HUES6 (cell line): Measurements from ENCODE around the gene SERPINB1.
A peak's percentile ranks its signal among the peaks of the same experiment; 100 is the strongest.
"Not testable (repeated sequence)": the region's sequence is repeated elsewhere in the genome, so short reads cannot be mapped to it uniquely, and the experiment has no call there.

Experiments
- H3K27ac ChIP-seq: 2 replicates; pipeline ENCODE4 v1.7.0; 2013; ENCODE audit warnings: low read depth, mild to moderate bottlenecking, low read length, inconsistent platforms
- H3K27me3 ChIP-seq: 2 replicates; pipeline ENCODE4 v1.6.1; 2013; ENCODE audit warnings: low read length; ENCODE audit not compliant: control insufficient read depth, insufficient read depth
- H3K36me3 ChIP-seq: 2 replicates; pipeline ENCODE4 v1.6.1; 2013; ENCODE audit warnings: low read length; ENCODE audit not compliant: control insufficient read depth, insufficient read depth
- H3K4me1 ChIP-seq: 2 replicates; pipeline ENCODE4 v1.6.1; 2013; ENCODE audit warnings: low read length; ENCODE audit not compliant: control insufficient read depth, insufficient read depth
- H3K4me3 ChIP-seq: 2 replicates; pipeline ENCODE4 v1.5.1; 2013; ENCODE audit warnings: low read depth, low read length
- H3K9ac ChIP-seq: one replicate; pipeline ENCODE4 v1.6.1; 2013; ENCODE audit warnings: mild to moderate bottlenecking, low read length
- H3K9me3 ChIP-seq: 2 replicates; pipeline ENCODE4 v1.6.1; 2013; ENCODE audit warnings: low read depth, low read length; ENCODE audit not compliant: control insufficient read depth, insufficient read depth

Gene SERPINB1

DNA sequence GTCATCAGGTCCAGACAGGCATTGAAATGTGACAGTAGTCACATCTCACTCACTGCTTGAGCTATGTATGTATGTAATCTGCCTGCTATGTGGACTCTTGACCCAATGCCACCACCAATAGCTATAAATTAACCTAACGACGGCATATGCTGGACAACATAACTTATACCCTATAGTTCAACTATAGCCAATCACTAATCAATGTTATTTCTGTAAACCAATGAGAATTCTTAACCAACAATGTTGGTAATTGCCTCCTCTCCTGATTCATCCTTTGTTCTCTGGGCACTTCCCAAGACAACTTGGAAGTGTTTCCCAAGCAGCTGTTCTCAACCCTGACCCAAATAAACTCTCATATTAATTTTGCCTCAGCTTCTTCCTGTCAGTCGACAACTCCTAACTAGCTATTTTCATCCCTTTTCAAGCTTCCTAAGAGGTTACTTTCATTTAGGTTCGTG lies 24.1 kb upstream of the SERPINB1 start:
- peak overlapping the region; percentile 49 for H3K27ac ChIP-seq
- no peaks in the 10 kb centered on the region for H3K36me3 ChIP-seq
- H3K4me3 ChIP-seq = peak overlapping the region; percentile 35
- H3K9ac ChIP-seq = peak overlapping the region; percentile 37
- no peaks in the 10 kb centered on the region for H3K9me3 ChIP-seq
- peaks cover 51% of the 10 kb centered on the region for H3K4me1 ChIP-seq
- H3K27me3 ChIP-seq = no peaks in the 10 kb centered on the region

DNA sequence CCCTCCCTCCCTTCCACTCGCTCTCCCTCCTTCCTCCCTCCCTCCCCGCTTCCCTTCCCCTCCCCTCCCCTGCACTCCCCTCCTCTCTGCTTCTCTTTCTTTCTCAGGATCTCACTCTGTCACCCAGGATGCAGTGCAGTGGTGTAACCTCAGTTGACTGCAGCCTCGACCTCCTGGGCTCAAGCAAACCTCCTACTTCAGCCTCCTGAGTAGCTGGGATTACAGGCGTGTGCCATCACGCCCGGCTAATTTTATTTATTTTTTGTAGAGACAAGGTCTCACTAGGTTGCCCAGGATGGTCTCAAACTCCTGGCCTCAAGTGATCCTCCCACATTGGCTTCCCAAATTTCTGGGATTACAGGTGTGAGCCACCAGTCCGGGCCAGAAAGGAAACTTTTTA lies 23.6 kb upstream of the SERPINB1 start:
- Histone ChIP-seq H3K4me3 (no peak overlapping the region), H3K9me3 (no peaks in the 10 kb centered on the region), H3K36me3 (no peaks in the 10 kb centered on the region), H3K27me3 (no peaks in the 10 kb centered on the region), H3K27ac (peak overlapping the region; percentile 49), H3K4me1 (peaks cover 51% of the 10 kb centered on the region), H3K9ac (peak overlapping the region; percentile 37)

DNA sequence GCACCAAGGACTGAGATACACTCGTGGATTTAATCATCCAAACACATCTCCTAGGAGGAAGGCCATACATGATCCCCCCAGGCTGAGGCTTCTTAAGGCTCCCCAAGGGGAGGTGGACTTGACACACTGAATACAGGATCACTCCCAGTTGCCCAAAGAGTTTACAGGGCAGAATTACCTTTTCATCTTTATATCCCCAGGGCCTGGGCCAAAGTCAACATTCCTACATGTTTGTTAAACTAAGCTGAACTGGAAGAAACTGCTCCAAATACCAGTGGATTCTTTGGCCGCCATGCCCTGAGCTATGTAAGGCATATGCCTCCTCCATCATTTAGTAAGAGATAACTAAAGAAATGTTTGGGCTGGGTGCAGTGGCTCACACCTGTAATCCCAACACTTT lies 22.2 kb upstream of the SERPINB1 start:
- Histone ChIP-seq H3K9me3 (no peaks in the 10 kb centered on the region), H3K27ac (no peak overlapping the region), H3K9ac (no peak overlapping the region)

DNA sequence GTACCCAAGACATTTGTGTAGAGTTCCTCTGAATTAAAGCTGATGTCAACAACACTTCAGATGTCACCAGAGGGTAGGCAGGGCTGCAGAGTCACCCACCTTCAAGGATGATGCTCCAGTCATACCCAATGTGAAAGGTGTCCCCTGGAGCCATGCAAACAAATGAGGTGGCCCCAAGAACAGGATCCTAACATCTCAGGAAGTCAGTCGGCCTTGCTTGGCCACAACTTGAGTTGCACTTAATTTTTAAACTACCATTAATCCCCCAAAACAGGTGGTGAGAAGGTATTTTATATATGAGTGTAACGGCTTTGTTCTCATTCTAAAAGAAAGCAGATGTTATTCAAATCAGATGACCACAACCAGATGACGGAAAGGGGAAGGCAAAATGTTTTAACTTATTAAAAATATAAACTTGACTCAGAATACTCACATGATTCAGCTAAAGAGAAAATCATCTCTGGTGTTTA lies 21.1 kb upstream of the SERPINB1 start:
- no peak overlapping the region for H3K27ac ChIP-seq
- peaks cover 50% of the 10 kb centered on the region for H3K4me1 ChIP-seq

More for the DNA sequence above, 22.2 kb upstream of the SERPINB1 start:
- Histone ChIP-seq H3K4me1 (peaks cover 49% of the 10 kb centered on the region), H3K4me3 (no peak overlapping the region), H3K27me3 (no peaks in the 10 kb centered on the region), H3K36me3 (no peaks in the 10 kb centered on the region)

DNA sequence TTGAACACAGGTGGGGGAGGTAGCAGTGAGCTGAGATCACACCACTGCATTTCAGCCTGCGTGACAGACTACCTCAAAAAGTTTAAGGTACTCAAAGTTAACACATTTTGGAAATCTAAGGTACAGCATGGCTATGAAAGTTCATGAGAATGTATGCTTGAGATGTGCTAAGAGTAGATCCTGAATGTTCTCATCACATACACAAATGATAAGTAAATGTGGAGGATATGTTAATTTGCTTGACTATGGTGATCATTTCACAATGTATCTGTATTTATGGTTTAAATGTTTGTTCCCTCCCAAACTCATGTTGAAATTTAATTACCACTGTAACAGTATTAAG lies 20.1 kb upstream of the SERPINB1 start:
- no peaks in the 10 kb centered on the region for H3K36me3 ChIP-seq
- H3K4me3 ChIP-seq = no peak overlapping the region
- H3K9ac ChIP-seq = no peak overlapping the region
- no peak overlapping the region for H3K27ac ChIP-seq
- no peaks in the 10 kb centered on the region for H3K27me3 ChIP-seq
- H3K9me3 ChIP-seq = no peaks in the 10 kb centered on the region
- peaks cover 56% of the 10 kb centered on the region for H3K4me1 ChIP-seq

More for the DNA sequence above, 21.1 kb upstream of the SERPINB1 start:
- H3K9ac ChIP-seq = no peak overlapping the region
- no peaks in the 10 kb centered on the region for H3K36me3 ChIP-seq
- no peak overlapping the region for H3K4me3 ChIP-seq
- no peaks in the 10 kb centered on the region for H3K27me3 ChIP-seq
- no peaks in the 10 kb centered on the region for H3K9me3 ChIP-seq

DNA sequence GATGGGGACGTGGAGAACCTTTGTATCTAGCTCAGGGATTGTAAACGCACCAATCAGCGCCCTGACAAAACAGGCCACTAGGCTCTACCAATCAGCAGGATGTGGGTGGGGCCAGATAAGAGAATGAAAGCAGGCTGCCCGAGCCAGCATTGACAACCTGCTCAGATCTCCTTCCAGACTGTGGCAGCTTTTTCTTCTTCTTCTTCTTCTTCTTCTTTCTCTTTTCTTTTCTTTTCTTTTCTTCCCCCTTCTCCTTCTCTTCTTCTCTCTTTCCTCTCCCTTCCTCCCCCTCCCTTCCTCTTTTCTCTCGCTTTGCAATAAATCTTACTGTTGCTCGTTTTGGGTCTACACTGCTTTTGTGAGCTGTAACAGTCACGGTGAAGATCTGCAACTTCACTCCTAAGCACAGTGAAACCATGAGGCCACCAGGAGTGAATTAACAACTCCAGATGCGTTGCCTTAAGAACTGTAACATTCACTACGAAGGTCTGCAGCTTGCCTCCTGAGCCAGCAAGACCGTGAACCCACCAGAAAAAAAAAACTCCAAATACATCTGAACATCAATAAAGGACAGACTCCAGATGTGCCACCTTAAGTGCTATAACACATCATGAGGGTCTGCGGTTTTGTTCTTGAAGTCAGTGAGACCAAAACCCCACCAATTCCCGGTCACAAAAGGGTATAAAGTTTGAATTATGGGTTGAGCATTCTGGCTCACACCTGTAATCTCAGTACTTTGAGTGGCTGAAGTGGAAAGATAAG lies 19.6 kb upstream of the SERPINB1 start:
- Histone ChIP-seq H3K9me3 (no peaks in the 10 kb centered on the region), H3K27me3 (no peaks in the 10 kb centered on the region), H3K4me1 (peaks cover 50% of the 10 kb centered on the region), H3K36me3 (no peaks in the 10 kb centered on the region), H3K4me3 (no peak overlapping the region), H3K9ac (no peak overlapping the region), H3K27ac (no peak overlapping the region)

DNA sequence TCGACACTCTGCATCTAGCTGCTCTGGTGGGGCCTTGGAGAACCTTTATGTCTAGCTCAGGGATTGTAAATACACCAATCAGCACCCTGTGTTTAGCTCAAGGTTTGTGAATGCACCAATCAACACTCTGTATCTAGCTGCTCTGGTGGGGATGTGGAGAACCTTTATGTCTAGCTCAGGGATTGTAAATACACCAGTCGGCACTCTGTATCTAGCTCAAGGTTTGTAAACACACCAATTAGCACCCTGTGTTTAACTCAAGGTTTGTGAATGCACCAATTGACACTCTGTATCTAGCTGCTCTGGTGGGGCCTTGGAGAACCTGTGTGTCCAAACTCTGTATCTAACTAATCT lies 19.0 kb upstream of the SERPINB1 start:
- not testable (repeated sequence) for H3K27me3 ChIP-seq, H3K27ac ChIP-seq, H3K9me3 ChIP-seq, H3K36me3 ChIP-seq, H3K9ac ChIP-seq, H3K4me3 ChIP-seq
- peaks cover 45% of the 10 kb centered on the region for H3K4me1 ChIP-seq

DNA sequence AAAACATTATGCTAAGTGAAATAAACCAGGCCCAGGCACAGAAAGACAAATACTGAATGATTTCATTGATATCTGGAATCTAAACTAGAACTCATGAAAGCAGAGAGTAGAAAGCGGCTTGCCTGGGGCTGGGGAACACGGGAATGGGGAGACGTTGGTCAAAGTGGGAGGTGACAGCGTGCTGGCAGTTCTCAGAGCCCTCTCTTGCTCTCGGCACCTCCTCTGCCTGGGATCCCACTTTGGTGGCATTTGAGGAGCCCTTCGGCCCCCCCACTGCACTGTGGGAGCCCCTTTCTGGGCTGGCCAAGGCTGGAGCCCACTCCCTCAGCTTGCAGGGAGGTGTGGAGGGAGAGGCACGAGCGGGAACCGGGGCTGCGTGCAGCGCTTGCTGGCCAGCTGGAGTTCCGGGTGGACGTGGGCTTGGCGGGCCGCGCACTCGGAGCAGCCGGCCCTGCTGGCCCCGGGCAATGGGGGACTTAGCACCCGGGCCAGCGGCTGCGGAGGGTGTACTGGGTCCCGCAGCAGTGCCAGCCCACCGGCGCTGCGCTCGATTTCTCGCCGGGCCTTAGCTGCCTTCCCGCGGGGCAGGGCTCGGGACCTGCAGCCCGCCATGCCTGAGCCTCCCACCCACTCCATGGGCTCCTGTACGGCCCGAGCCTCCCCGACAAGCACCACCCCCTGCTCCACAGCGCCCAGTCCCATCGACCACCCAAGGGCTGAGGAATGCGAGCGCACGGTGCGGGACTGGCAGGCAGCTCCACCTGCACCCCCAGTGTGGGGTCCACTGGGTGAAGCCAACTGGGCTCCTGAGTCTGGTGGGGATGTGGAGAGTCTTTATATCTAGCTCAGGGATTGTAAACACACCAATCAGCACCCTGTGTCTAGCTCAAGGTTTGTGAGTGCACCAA lies 18.4 kb upstream of the SERPINB1 start:
- H3K27me3 ChIP-seq, H3K36me3 ChIP-seq, H3K9ac ChIP-seq, H3K27ac ChIP-seq, H3K9me3 ChIP-seq, H3K4me3 ChIP-seq: not testable (repeated sequence)
- peaks cover 45% of the 10 kb centered on the region for H3K4me1 ChIP-seq

DNA sequence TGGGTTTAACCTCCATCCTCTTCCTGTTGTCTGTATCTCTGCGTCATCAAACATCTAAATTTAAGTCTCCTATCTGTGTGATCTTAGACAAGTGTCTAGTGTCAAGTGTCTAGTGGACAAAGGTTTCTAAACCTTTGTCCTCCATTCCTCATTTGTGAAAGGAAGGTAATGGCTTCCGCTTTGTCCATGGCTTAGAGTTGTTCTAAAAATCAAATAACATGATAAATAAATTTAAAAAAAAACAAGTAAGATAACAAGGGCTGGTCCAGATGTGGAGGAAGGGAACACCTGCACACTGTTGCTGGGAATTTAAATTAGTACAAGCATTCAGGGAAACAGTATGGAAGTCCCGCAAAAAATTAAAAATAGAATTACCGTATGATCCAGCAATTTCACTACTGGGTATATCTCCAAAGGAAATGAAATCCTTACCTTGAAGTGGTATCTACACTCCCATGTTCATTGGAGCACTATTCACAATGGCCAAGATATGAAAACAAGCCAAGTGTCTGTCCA lies 17.6 kb upstream of the SERPINB1 start:
- no peaks in the 10 kb centered on the region for H3K9me3 ChIP-seq
- H3K4me3 ChIP-seq = no peak overlapping the region
- no peaks in the 10 kb centered on the region for H3K36me3 ChIP-seq
- no peaks in the 10 kb centered on the region for H3K27me3 ChIP-seq
- no peak overlapping the region for H3K27ac ChIP-seq
- H3K9ac ChIP-seq = no peak overlapping the region
- peaks cover 46% of the 10 kb centered on the region for H3K4me1 ChIP-seq

DNA sequence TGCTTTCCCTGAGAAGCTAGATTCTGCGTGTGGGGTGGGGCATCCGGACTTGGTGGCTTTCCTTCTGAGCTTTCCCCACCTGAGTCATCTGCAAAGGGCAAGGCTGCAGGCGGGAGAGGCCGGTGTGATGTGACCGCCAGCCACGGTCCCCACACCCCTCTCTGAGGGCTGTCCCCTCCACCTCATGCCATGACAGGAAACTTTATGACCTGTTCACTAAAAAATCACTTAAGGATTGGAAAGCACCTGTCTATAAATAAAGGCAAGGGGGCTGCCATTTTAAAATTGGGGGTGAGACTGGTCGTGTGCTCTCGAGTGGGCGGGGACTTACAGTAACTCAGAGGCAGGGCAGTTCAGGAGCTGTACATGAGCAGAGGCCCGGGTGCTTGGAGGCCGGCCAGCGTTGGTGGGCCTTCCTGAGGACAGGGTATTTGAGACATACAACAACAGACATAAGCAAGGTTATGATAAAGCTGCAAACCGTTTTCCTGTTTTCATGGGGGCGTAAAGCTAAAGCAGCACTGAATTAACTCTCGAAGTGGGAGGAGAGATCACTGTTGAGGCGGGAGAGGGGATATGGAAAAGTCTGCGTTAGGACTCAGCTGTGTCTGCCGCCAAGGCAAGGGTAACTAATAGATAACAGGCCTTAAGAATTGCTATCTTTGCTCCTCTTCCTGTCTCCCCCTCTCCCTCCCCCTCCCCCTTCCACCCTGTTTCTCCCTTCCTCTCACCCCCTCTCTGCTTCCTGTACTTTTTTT lies 16.1 kb upstream of the SERPINB1 start:
- H3K36me3 ChIP-seq = no peaks in the 10 kb centered on the region
- no peaks in the 10 kb centered on the region for H3K27me3 ChIP-seq
- peak overlapping the region; percentile 20 for H3K9ac ChIP-seq
- H3K4me3 ChIP-seq = no peak overlapping the region
- peaks cover 42% of the 10 kb centered on the region for H3K4me1 ChIP-seq
- H3K27ac ChIP-seq = no peak overlapping the region
- no peaks in the 10 kb centered on the region for H3K9me3 ChIP-seq
